PC-9 (cell line): ENCODE results near the gene ZNF57. TPM values are rescaled to one million over a fixed set of nuclear protein-coding genes. Genes with fewer than 3 reads are reported as not detected.
"Not testable (repeated sequence)": the region's sequence is repeated elsewhere in the genome, so short reads cannot be mapped to it uniquely, and the experiment has no call there.

Source experiments
- BruUV-seq: library from RNA; stranded (reverse); fragments of 400-500 nt; replicated peaks from 2 replicates; lab custom pipeline; 2021; lab: Mats Ljungman, UMichigan
- CTCF ChIA-PET: fragments of 300-600 bp; sonication (Branson Sonifier 250); formaldehyde crosslinking; loops from one replicate; lab custom pipeline; 2022; ENCODE audit warnings: antibody characterized with exemption; lab: Charles Lee
- POLR2A ChIA-PET: fragments of 300-600 bp; sonication (Branson Sonifier 250); formaldehyde crosslinking; loops from one replicate; lab custom pipeline; 2022; ENCODE audit warnings: antibody characterized with exemption; ENCODE audit not compliant: unreplicated experiment; lab: Charles Lee
- DNase-seq, 2 experiments: peaks; one replicate each; pipeline versions ENCODE4 v3.0.0 to v3.0.0-alpha.2; 2015 to 2022; ENCODE audit warnings: mixed read lengths in 1 of 2
- H2AFZ ChIP-seq: fragments of 200-600 bp; sonication (generic); 2 replicates; pipeline ENCODE4 v1.8.1; 2017; ENCODE audit warnings: antibody characterized with exemption
- H3F3A ChIP-seq: fragments of 200-600 bp; sonication (generic); 2 replicates; pipeline ENCODE4 v1.8.1; 2017; ENCODE audit warnings: antibody characterized with exemption, mild to moderate bottlenecking, low read depth; ENCODE audit not compliant: insufficient read depth
- H3K27ac ChIP-seq: fragments of 200-600 bp; sonication (generic); 2 replicates; pipeline ENCODE4 v1.6.1; 2016; ENCODE audit warnings: mixed run types
- H3K27me3 ChIP-seq: fragments of 200-600 bp; sonication (generic); 2 replicates; pipeline ENCODE4 v1.6.1; 2016; ENCODE audit warnings: low read depth, mixed run types; ENCODE audit not compliant: insufficient read depth
- H3K36me3 ChIP-seq: fragments of 200-600 bp; sonication (generic); 2 replicates; pipeline ENCODE4 v1.6.1; 2016; ENCODE audit warnings: low read depth, mixed run types
- H3K4me1 ChIP-seq: fragments of 200-600 bp; sonication (generic); replicated peaks from 2 replicates; pipeline ENCODE4 v1.6.1; 2016; ENCODE audit warnings: mixed run types; ENCODE audit not compliant: insufficient read depth
- H3K4me2 ChIP-seq: fragments of 200-600 bp; sonication (generic); 2 replicates; pipeline ENCODE4 v1.6.1; 2017; ENCODE audit warnings: mixed run types
- H3K4me3 ChIP-seq: fragments of 200-600 bp; sonication (generic); 2 replicates; pipeline ENCODE4 v1.6.1; 2016; ENCODE audit warnings: mixed run types
- H3K79me2 ChIP-seq: fragments of 200-600 bp; sonication (generic); 2 replicates; pipeline ENCODE4 v1.6.1; 2017; ENCODE audit warnings: low read depth, mixed run types
- H3K9me2 ChIP-seq: fragments of 200-600 bp; sonication (generic); 2 replicates; pipeline ENCODE4 v1.8.1; 2017; ENCODE audit warnings: mild to moderate bottlenecking; ENCODE audit not compliant: insufficient read depth
- H3K9me3 ChIP-seq: fragments of 200-600 bp; sonication (generic); 2 replicates; pipeline ENCODE4 v1.8.1; 2016; ENCODE audit warnings: low read depth; ENCODE audit not compliant: insufficient read depth
- H4K20me1 ChIP-seq: fragments of 200-600 bp; sonication (generic); 2 replicates; pipeline ENCODE4 v1.8.1; 2017; ENCODE audit not compliant: insufficient read depth
- CTCF ChIP-seq: fragments of 200-600 bp; sonication (generic); conservative IDR thresholded peaks from 2 replicates; pipeline ENCODE4 v1.6.1; 2017; ENCODE audit warnings: mixed run types, antibody characterized with exemption, mild to moderate bottlenecking, moderate library complexity
- EZH2 ChIP-seq: fragments of 200-600 bp; sonication (generic); IDR thresholded peaks from 2 replicates; pipeline ENCODE4 v1.8.0; 2017; ENCODE audit warnings: antibody characterized with exemption, low read depth
- intact Hi-C: fragments of 100-400 bp; cut with micrococcal nuclease; formaldehyde crosslinking; loops from one replicate; pipeline ENCODE4 v1.10.0; 2022; ENCODE audit not compliant: unreplicated experiment
- total RNA-seq: library from RNA; stranded (reverse); gene quantifications from 2 replicates; pipeline ENCODE4 v1.2.3, GENCODE V29; 2021

Gene ZNF57
- total RNA-seq, 1 experiment from 2014 or later, result 2.6 TPM

GRCh38 chr19:2962018-2962670, 61.4 kb downstream of the ZNF57 start:
- H2AFZ ChIP-seq, result no peak overlapping the region
- intact Hi-C loops, result no loop called here
- BruUV-seq, result no TSS peak
- TF ChIP-seq EZH2 (no peak), CTCF (peak; percentile 85)
- H3K9me2 ChIP-seq, result no peaks in the 10 kb centered on the region
- peak; percentile 33 to 36 for DNase-seq
- no peaks in the 10 kb centered on the region for H4K20me1 ChIP-seq
- H3K27me3 ChIP-seq, result no peaks in the 10 kb centered on the region
- H3F3A ChIP-seq, result no peaks in the 10 kb centered on the region
- H3K36me3 ChIP-seq, result no peaks in the 10 kb centered on the region
- ChIA-PET POLR2A (no interaction called here), CTCF (no interaction called here)
- H3K9me3 ChIP-seq, result no peaks in the 10 kb centered on the region
- H3K4me2 ChIP-seq, result no peak overlapping the region
- no peaks in the 10 kb centered on the region for H3K79me2 ChIP-seq
- H3K4me3 ChIP-seq, result no peak overlapping the region
- H3K4me1 ChIP-seq, result no peaks in the 10 kb centered on the region
- H3K27ac ChIP-seq, result no peak overlapping the region

DNA sequence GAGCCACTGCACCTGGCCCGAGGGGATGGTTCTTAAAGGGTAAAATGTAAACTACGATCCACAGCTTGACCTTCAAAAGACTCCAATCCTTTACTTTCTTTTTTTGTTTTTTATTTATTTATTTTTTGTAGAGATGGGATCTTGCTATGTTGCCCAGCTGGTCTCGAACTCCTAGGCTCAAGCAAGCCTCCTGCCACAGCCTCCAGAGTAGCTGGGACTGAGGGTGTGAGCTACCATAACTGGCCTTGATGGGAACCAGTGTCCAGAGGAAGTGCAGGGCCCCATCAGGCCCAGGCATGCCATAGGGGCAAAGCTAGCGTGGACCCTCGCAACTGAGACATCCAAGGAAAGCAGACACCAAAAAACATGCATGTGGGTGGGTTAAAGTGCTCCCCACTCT, 62.4 kb downstream of the ZNF57 start:
- no TSS peak for BruUV-seq
- no peaks in the 10 kb centered on the region for H3K36me3 ChIP-seq
- CTCF ChIA-PET, result no interaction called here

GRCh38 chr19:2963631-2964030, 62.9 kb downstream of the ZNF57 start:
- POLR2A ChIA-PET, H3F3A ChIP-seq, H4K20me1 ChIP-seq, H3K9me2 ChIP-seq, BruUV-seq, H3K9me3 ChIP-seq, intact Hi-C loops, H3K4me3 ChIP-seq, H2AFZ ChIP-seq, H3K27me3 ChIP-seq, H3K4me1 ChIP-seq, H3K4me2 ChIP-seq, H3K79me2 ChIP-seq, H3K27ac ChIP-seq, DNase-seq, CTCF ChIA-PET, H3K36me3 ChIP-seq: not testable (repeated sequence)

More for the DNA sequence above, 62.4 kb downstream of the ZNF57 start:
- Histone ChIP-seq H4K20me1 (no peaks in the 10 kb centered on the region), H3K4me3 (no peak overlapping the region), H3K4me1 (no peaks in the 10 kb centered on the region), H3K9me2 (no peaks in the 10 kb centered on the region), H3K9me3 (no peaks in the 10 kb centered on the region), H2AFZ (no peak overlapping the region), H3F3A (no peaks in the 10 kb centered on the region), H3K27me3 (no peaks in the 10 kb centered on the region), H3K27ac (no peak overlapping the region), H3K4me2 (no peak overlapping the region), H3K79me2 (no peaks in the 10 kb centered on the region)
- POLR2A ChIA-PET, result no interaction called here
- no peak for DNase-seq
- TF ChIP-seq CTCF (no peak), EZH2 (no peak)
- intact Hi-C loops, result no loop called here

DNA sequence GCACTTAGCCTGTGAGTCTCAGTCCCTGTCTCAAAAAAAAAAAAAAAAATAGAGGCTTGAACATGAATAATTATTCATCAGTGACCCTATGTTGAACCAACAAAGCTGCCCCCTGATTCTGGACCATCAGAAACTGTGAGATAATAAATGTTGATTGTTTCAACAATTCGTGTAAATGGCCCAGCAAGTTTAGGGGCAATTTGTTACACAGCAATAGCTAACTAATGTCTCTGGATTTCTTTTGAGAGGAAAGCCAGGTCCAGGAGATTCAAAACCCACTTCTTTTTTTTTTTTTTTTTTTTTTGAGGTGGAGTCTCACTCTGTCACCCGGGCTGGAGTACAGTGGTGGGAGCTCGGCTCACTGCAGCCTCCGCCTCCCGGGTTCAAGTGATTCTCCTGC, 64.1 kb downstream of the ZNF57 start:
- no peaks in the 10 kb centered on the region for H3K36me3 ChIP-seq
- H3K27ac ChIP-seq, result no peak overlapping the region
- H3K9me3 ChIP-seq, result no peaks in the 10 kb centered on the region
- H3K9me2 ChIP-seq, result no peaks in the 10 kb centered on the region
- H3K4me1 ChIP-seq, result no peaks in the 10 kb centered on the region
- no peaks in the 10 kb centered on the region for H4K20me1 ChIP-seq
- CTCF ChIA-PET, result interaction anchor here (0.6 kb wide), 1 partner anchor 83 kb away, joined by 3 read pairs; no protein-coding TSS in a partner anchor
- H3K79me2 ChIP-seq, result no peaks in the 10 kb centered on the region
- no peak overlapping the region for H2AFZ ChIP-seq
- no peaks in the 10 kb centered on the region for H3F3A ChIP-seq
- no peak overlapping the region for H3K4me2 ChIP-seq
- intact Hi-C loops, result no loop called here
- TF ChIP-seq CTCF, result no peak
- TF ChIP-seq EZH2, result no peak
- no TSS peak for BruUV-seq
- H3K4me3 ChIP-seq, result no peak overlapping the region
- DNase-seq, result no peak
- H3K27me3 ChIP-seq, result no peaks in the 10 kb centered on the region
- POLR2A ChIA-PET, result no interaction called here
